ENCODE results near the gene KIF20B.
"Not testable (repeated sequence)": the region's sequence is repeated elsewhere in the genome, so short reads cannot be mapped to it uniquely, and the experiment has no call there.

KIF20B gene

GRCh38 chr10:89745903-89746302 lies 44.5 kb downstream of the KIF20B start:
- POLR2A ChIA-PET: no interaction called here
- CTCF ChIA-PET: interaction anchor here (0.8 to 1.5 kb wide), 5 partner anchors 7 to 87 kb away, joined by 3 to 4 read pairs (median 3); no protein-coding TSS in a partner anchor
- no peak for TF ChIP-seq CTCF (IDR thresholded peaks at IDR 0.05; ENCODE audit: control extremely low read depth, extremely low read depth, low read depth, missing control alignments)
- no peak for DNase-seq (ENCODE audit: extremely low spot score)

GRCh38 chr10:89750441-89750840 lies 49.1 kb downstream of the KIF20B start:
- no peak for TF ChIP-seq CTCF (IDR thresholded peaks at IDR 0.05; ENCODE audit: control extremely low read depth, extremely low read depth, low read depth, missing control alignments)
- ChIA-PET POLR2A (no interaction called here), CTCF (interaction anchor here (1.1 kb wide), 1 partner anchor 19 kb away, joined by 3 read pairs; no protein-coding TSS in a partner anchor)
- no peak for DNase-seq (ENCODE audit: extremely low spot score)

GRCh38 chr10:89755374-89755773 lies 54.0 kb downstream of the KIF20B start:
- DNase-seq (ENCODE audit: extremely low spot score): no peak
- ChIA-PET POLR2A (no interaction called here), CTCF (interaction anchor here (0.7 to 1.5 kb wide), 2 partner anchors 13 to 15 kb away, joined by 3 to 5 read pairs; no protein-coding TSS in a partner anchor)
- no peak for TF ChIP-seq CTCF (IDR thresholded peaks at IDR 0.05; ENCODE audit: control extremely low read depth, extremely low read depth, low read depth, missing control alignments)

GRCh38 chr10:89759531-89759930 lies 58.1 kb downstream of the KIF20B start:
- CTCF ChIA-PET: no interaction called here
- no peak for TF ChIP-seq CTCF (IDR thresholded peaks at IDR 0.05; ENCODE audit: control extremely low read depth, extremely low read depth, low read depth, missing control alignments)
- no peak for DNase-seq (ENCODE audit: extremely low spot score)
- POLR2A ChIA-PET: no interaction called here

GRCh38 chr10:89763671-89764070 lies 62.3 kb downstream of the KIF20B start:
- CTCF ChIA-PET; DNase-seq (ENCODE audit: extremely low spot score); POLR2A ChIA-PET: not testable (repeated sequence)

- ChIA-PET CTCF (interaction anchor here (1.1 to 1.2 kb wide), 2 partner anchors 11 to 13 kb away, joined by 3 to 5 read pairs; no protein-coding TSS in a partner anchor), POLR2A (no interaction called here)
- no peak for DNase-seq (ENCODE audit: extremely low spot score)
- TF ChIP-seq CTCF (IDR thresholded peaks at IDR 0.05; ENCODE audit: control extremely low read depth, extremely low read depth, low read depth, missing control alignments): no peak
Measured at GRCh38 chr10:89771684-89772083, 70.3 kb downstream of the KIF20B start.

GRCh38 chr10:89773081-89773480 lies 71.7 kb downstream of the KIF20B start:
- no peak for TF ChIP-seq CTCF (IDR thresholded peaks at IDR 0.05; ENCODE audit: control extremely low read depth, extremely low read depth, low read depth, missing control alignments)
- no peak for DNase-seq (ENCODE audit: extremely low spot score)
- CTCF ChIA-PET: no interaction called here
- POLR2A ChIA-PET: no interaction called here

Measured in GM10248 (cell line).